ENCODE measurements around the gene EID2. TPM values are rescaled to one million over a fixed set of nuclear protein-coding genes. Genes with fewer than 3 reads are reported as not detected.

The EID2 gene
- total RNA-seq, 1 experiment from 2014 or later, result 22.7 TPM

DNA sequence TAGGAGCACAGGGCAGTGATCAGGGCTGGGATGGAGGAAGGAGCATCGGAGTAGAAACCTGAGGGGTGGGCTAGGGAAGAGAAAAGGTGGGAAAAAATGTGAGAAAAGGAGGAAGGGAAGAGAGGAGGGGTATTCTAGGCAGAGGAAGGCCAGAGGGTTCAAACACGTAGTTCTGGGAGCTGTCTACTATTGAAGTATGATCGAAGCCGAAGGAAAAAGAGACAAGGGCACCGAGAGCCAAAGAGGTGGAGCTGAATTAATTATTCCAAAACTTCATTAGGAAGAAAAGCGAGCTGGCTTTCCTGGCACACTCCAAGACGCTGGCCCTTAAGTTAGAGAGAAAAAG, 33.4 kb downstream of the EID2 start:
- H3K4me1 ChIP-seq (replicated peaks), result peaks cover 18% of the 10 kb centered on the region
- H3K36me3 ChIP-seq, result no peaks in the 10 kb centered on the region
- H3K4me3 ChIP-seq, result no peak overlapping the region
- no peak for DNase-seq (ENCODE audit: low read depth in 1 of 2, low spot score in 2 of 2)
- H3K27me3 ChIP-seq (replicated peaks), result peaks cover 54% of the 10 kb centered on the region
- H3K27ac ChIP-seq, result no peak overlapping the region
- H3K9me3 ChIP-seq (replicated peaks), result peaks cover 14% of the 10 kb centered on the region

- Histone ChIP-seq H3K9me3 (replicated peaks) (peaks cover 14% of the 10 kb centered on the region), H3K27ac (no peak overlapping the region), H3K4me3 (no peak overlapping the region), H3K36me3 (no peaks in the 10 kb centered on the region), H3K4me1 (replicated peaks) (peaks cover 25% of the 10 kb centered on the region), H3K27me3 (replicated peaks) (peaks cover 76% of the 10 kb centered on the region)
- peak in 1 of 2 experiments; percentile 22 for DNase-seq (ENCODE audit: low read depth in 1 of 2, low spot score in 2 of 2)
Observed at GRCh38 chr19:39502640-39503417, 37.1 kb downstream of the EID2 start.

DNA sequence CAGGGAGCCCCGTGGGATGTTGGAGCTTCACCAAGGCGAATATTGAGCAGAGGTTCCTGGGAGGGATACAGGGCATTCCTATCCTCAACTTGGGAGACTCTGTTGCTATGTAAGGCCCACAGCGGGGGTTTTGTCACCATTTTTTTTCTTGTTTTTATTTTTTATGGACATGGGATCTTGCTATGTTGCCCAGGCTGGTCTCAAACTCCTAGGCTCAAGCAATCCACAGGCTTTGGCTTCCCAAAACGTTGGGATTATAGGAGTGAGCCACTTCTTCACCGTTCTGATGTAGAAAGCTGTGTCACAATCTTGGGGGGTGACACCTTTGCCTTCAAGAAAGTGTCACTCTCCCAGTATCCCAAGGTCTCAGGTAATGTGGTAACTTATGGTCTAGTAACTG, 38.6 kb downstream of the EID2 start:
- peaks cover 16% of the 10 kb centered on the region for H3K4me1 ChIP-seq (replicated peaks)
- H3K9me3 ChIP-seq (replicated peaks), result peaks cover 9% of the 10 kb centered on the region; the same call in 1 of the 2 replicates
- no peak overlapping the region for H3K27ac ChIP-seq
- peaks cover 75% of the 10 kb centered on the region for H3K27me3 ChIP-seq (replicated peaks)
- no peak for DNase-seq (ENCODE audit: low read depth in 1 of 2, low spot score in 2 of 2)
- no peaks in the 10 kb centered on the region for H3K36me3 ChIP-seq
- H3K4me3 ChIP-seq, result no peak overlapping the region

DNA sequence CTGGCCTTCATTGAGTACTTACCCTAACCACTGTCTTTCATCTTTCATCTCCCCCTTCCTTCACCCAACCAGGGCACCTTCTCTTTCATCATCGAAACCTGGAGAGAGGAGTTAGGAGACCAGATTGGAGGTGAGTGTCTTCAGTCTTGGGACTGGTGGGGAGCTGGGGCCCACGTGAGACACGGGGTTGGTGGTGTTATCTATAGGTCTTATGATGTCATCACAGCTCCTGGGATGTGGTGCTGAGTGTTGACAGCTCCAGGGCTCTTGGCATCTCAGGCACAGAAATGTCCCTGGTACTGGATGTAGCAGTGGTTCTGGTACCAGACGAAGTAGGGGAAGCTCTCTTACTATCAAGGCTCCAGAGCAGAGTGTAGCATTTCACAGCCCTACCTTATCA, 39.4 kb downstream of the EID2 start:
- Histone ChIP-seq H3K27me3 (replicated peaks) (peaks cover 72% of the 10 kb centered on the region), H3K4me1 (replicated peaks) (peaks cover 16% of the 10 kb centered on the region), H3K4me3 (no peak overlapping the region), H3K9me3 (replicated peaks) (peaks cover 9% of the 10 kb centered on the region; the same call in 1 of the 2 replicates), H3K27ac (no peak overlapping the region), H3K36me3 (no peaks in the 10 kb centered on the region)
- DNase-seq (ENCODE audit: low read depth in 1 of 2, low spot score in 2 of 2), result no peak

DNA sequence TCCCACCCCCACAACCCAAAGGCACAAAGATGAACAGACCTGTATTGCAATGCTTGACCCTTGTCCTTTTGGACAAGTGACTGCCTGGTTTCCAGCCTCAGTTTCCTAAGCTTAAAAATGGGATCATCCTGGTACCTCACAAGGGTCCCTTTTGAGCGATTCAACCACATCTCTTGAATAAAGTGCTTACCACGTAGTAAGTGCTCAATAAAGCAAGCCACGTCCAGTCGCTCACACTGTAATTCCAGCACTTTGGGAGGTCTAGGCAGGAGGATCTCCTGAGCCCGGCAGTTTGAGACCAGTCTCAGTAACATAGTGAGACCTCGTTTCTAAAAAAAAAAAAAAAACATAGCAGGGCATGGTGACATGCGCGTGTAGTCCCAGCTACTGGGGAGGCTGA, 40.0 kb downstream of the EID2 start:
- H3K36me3 ChIP-seq, result no peaks in the 10 kb centered on the region
- H3K27me3 ChIP-seq (replicated peaks), result peaks cover 67% of the 10 kb centered on the region
- peaks cover 9% of the 10 kb centered on the region; the same call in 1 of the 2 replicates for H3K9me3 ChIP-seq (replicated peaks)
- H3K4me3 ChIP-seq, result no peak overlapping the region
- no peak for DNase-seq (ENCODE audit: low read depth in 1 of 2, low spot score in 2 of 2)
- no peak overlapping the region for H3K27ac ChIP-seq
- H3K4me1 ChIP-seq (replicated peaks), result peaks cover 16% of the 10 kb centered on the region

GRCh38 chr19:39498798-39499642, 40.9 kb downstream of the EID2 start, which contains the start of gene DLL3:
Gene DLL3 (plus strand): TSS chr19:39498947. CDS start chr19:39498975, 28 bp downstream.
- no peak within 1 kb of the TSS for H3K4me3 ChIP-seq
- peaks cover 67% of the 10 kb centered on the region for H3K27me3 ChIP-seq (replicated peaks)
- H3K36me3 ChIP-seq, result no peaks in the 10 kb centered on the region
- H3K9me3 ChIP-seq (replicated peaks), result peaks cover 9% of the 10 kb centered on the region; the same call in 1 of the 2 replicates
- H3K4me1 ChIP-seq (replicated peaks), result peaks cover 16% of the 10 kb centered on the region
- no peak for DNase-seq (ENCODE audit: low read depth in 1 of 2, low spot score in 2 of 2)
- H3K27ac ChIP-seq, result no peak within 1 kb of the TSS

- H3K27me3 ChIP-seq (replicated peaks), result peaks cover 59% of the 10 kb centered on the region
- H3K9me3 ChIP-seq (replicated peaks), result peaks cover 8% of the 10 kb centered on the region; the same call in 1 of the 2 replicates
- H3K36me3 ChIP-seq, result no peaks in the 10 kb centered on the region
- H3K4me1 ChIP-seq (replicated peaks), result peaks cover 16% of the 10 kb centered on the region
- no peak overlapping the region for H3K4me3 ChIP-seq
- H3K27ac ChIP-seq, result no peak overlapping the region
- peak in 1 of 2 experiments; percentile 38 for DNase-seq (ENCODE audit: low read depth in 1 of 2, low spot score in 2 of 2)
Observed at GRCh38 chr19:39497996-39498797, 41.8 kb downstream of the EID2 start.

DNA sequence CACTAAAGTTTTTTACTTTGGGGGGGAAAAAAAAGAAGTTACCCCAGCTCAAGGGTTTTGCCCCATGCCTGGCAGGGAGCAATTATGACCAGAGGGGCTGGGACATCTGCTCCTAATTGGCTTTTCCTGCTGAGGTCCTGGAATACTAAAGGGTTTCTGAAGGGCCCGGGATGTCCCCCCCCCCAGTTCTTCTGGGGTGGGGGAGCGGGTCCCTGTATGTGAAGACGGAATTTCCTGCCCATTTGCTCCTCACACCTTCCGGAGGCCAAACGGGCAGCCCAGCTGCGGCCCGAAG, 42.3 kb downstream of the EID2 start:
- Histone ChIP-seq H3K27ac (no peak overlapping the region), H3K9me3 (replicated peaks) (peaks cover 3% of the 10 kb centered on the region; the same call in 1 of the 2 replicates), H3K4me3 (no peak overlapping the region), H3K4me1 (replicated peaks) (peaks cover 12% of the 10 kb centered on the region), H3K27me3 (replicated peaks) (peaks cover 55% of the 10 kb centered on the region), H3K36me3 (no peaks in the 10 kb centered on the region)
- no peak for DNase-seq (ENCODE audit: low read depth in 1 of 2, low spot score in 2 of 2)

- no peak overlapping the region for H3K27ac ChIP-seq
- H3K4me1 ChIP-seq (replicated peaks), result peaks cover 10% of the 10 kb centered on the region
- no peaks in the 10 kb centered on the region; the same call in 1 of the 2 replicates for H3K36me3 ChIP-seq
- no peak overlapping the region for H3K4me3 ChIP-seq
- H3K27me3 ChIP-seq (replicated peaks), result peaks cover 44% of the 10 kb centered on the region
- H3K9me3 ChIP-seq (replicated peaks), result no peaks in the 10 kb centered on the region; the same call in 1 of the 2 replicates
- no peak for DNase-seq (ENCODE audit: low read depth in 1 of 2, low spot score in 2 of 2)
Observed at GRCh38 chr19:39496063-39496462, 43.9 kb downstream of the EID2 start.

GRCh38 chr19:39494661-39495060, 45.3 kb downstream of the EID2 start:
- peaks cover 33% of the 10 kb centered on the region for H3K27me3 ChIP-seq (replicated peaks)
- no peak for DNase-seq (ENCODE audit: low read depth in 1 of 2, low spot score in 2 of 2)
- H3K4me3 ChIP-seq, result no peak overlapping the region
- H3K9me3 ChIP-seq (replicated peaks), result no peaks in the 10 kb centered on the region; the same call in 1 of the 2 replicates
- no peak overlapping the region for H3K27ac ChIP-seq
- peaks cover 10% of the 10 kb centered on the region for H3K4me1 ChIP-seq (replicated peaks)
- H3K36me3 ChIP-seq, result peaks cover 10% of the 10 kb centered on the region

DNA sequence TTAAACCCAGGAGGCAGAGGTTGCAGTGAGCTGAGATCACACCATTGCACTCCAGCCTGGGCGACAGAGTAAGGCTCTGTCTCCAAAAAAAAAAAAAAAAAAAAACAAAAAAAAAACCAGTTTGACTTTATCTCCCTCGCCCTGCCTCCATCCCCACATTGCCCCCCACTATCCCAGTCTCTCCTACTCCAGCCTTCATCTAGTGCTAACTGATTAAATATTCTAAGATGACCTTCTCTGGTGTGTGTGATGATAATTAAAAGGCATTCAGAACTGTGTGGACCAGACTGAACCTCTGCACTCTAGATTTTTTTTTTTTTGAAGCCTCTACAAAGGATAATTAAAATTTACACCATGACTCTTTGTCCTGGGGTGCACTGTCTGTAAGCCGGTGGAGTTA, 47.2 kb downstream of the EID2 start:
- peaks cover 14% of the 10 kb centered on the region for H3K27me3 ChIP-seq (replicated peaks)
- H3K36me3 ChIP-seq, result peaks cover 29% of the 10 kb centered on the region
- H3K27ac ChIP-seq, result no peak overlapping the region
- peaks cover 2% of the 10 kb centered on the region for H3K4me1 ChIP-seq (replicated peaks)
- H3K9me3 ChIP-seq (replicated peaks), result no peaks in the 10 kb centered on the region; the same call in 1 of the 2 replicates
- no peak overlapping the region for H3K4me3 ChIP-seq
- no peak for DNase-seq (ENCODE audit: low read depth in 1 of 2, low spot score in 2 of 2)

- no peaks in the 10 kb centered on the region for H3K4me1 ChIP-seq (replicated peaks)
- no peak overlapping the region for H3K27ac ChIP-seq
- no peak overlapping the region for H3K4me3 ChIP-seq
- H3K27me3 ChIP-seq (replicated peaks), result peaks cover 9% of the 10 kb centered on the region
- peaks cover 33% of the 10 kb centered on the region for H3K36me3 ChIP-seq
- DNase-seq (ENCODE audit: low read depth in 1 of 2, low spot score in 2 of 2), result no peak
- H3K9me3 ChIP-seq (replicated peaks), result no peaks in the 10 kb centered on the region
Observed at GRCh38 chr19:39492225-39492624, 47.7 kb downstream of the EID2 start.

GRCh38 chr19:39489756-39490155, 50.2 kb downstream of the EID2 start:
- peaks cover 56% of the 10 kb centered on the region for H3K36me3 ChIP-seq
- H3K9me3 ChIP-seq (replicated peaks), result no peaks in the 10 kb centered on the region
- DNase-seq (ENCODE audit: low read depth in 1 of 2, low spot score in 2 of 2), result no peak
- no peaks in the 10 kb centered on the region for H3K4me1 ChIP-seq (replicated peaks)
- H3K27me3 ChIP-seq (replicated peaks), result no peaks in the 10 kb centered on the region
- H3K4me3 ChIP-seq, result no peak overlapping the region
- no peak overlapping the region for H3K27ac ChIP-seq
